Bronchial epithelial cell (primary cell): ENCODE data around the gene C6orf47. TPM values are rescaled to one million over a fixed set of nuclear protein-coding genes. Genes with fewer than 3 reads are reported as not detected.

Experiments
- DNase-seq: peaks from one replicate; pipeline ENCODE4 v3.0.0-alpha.2; 2010; ENCODE audit warnings: low read depth
- FAIRE-seq: peaks from 2 replicates; lab custom pipeline; 2011; peaks lifted over from hg19 to GRCh38; lab: Jason Lieb, UNC
- H3K27me3 ChIP-seq: 2 replicates; pipeline ENCODE4 v1.5.1; 2011; ENCODE audit warnings: low read length; ENCODE audit not compliant: control insufficient read depth, insufficient read depth
- H3K36me3 ChIP-seq: 2 replicates; pipeline ENCODE4 v1.5.1; 2011; ENCODE audit warnings: low read length; ENCODE audit not compliant: control insufficient read depth, insufficient read depth
- H3K4me3 ChIP-seq: 2 replicates; pipeline ENCODE4 v1.5.1; 2011; ENCODE audit warnings: mild to moderate bottlenecking, low read depth, low read length, control low read depth
- CTCF ChIP-seq: IDR thresholded peaks from 2 replicates; pipeline ENCODE4 v1.5.1; 2011; ENCODE audit warnings: mild to moderate bottlenecking, moderate library complexity, low read length, control low read depth, inconsistent platforms; ENCODE audit not compliant: insufficient read depth, severe bottlenecking
- total RNA-seq: library from RNA; depleted of rRNA; stranded (reverse); fragments of >200 nt; gene quantifications from 2 replicates; pipeline ENCODE4 v1.2.1, GENCODE V29; 2014

The C6orf47 gene
- total RNA-seq, 1 donor from 2014 or later = 28.4 TPM

GRCh38 chr6:31636698-31637596 is 23.6 kb downstream of the C6orf47 start:
- FAIRE-seq (peak; percentile 23), DNase-seq (no peak)
- Histone ChIP-seq H3K4me3 (no peak overlapping the region), H3K27me3 (no peaks in the 10 kb centered on the region), H3K36me3 (peaks cover 60% of the 10 kb centered on the region)
- TF ChIP-seq CTCF = no peak

- no peak for TF ChIP-seq CTCF
- peak; percentile 23 for FAIRE-seq
- peaks cover 66% of the 10 kb centered on the region for H3K36me3 ChIP-seq
- H3K4me3 ChIP-seq = no peak overlapping the region
- H3K27me3 ChIP-seq = no peaks in the 10 kb centered on the region
- DNase-seq = no peak
Observed at GRCh38 chr6:31634969-31635575, 25.5 kb downstream of the C6orf47 start.

- FAIRE-seq = no peak
Observed at GRCh38 chr6:31634131-31634530, 26.4 kb downstream of the C6orf47 start.

GRCh38 chr6:31633447-31633846 is 27.1 kb downstream of the C6orf47 start:
- no peak for TF ChIP-seq CTCF
- FAIRE-seq (no peak), DNase-seq (no peak)
- H3K4me3 ChIP-seq = no peak overlapping the region
- H3K36me3 ChIP-seq = peaks cover 65% of the 10 kb centered on the region
- no peaks in the 10 kb centered on the region for H3K27me3 ChIP-seq

More at GRCh38 chr6:31634131-31634530, 26.4 kb downstream of the C6orf47 start:
- H3K27me3 ChIP-seq = no peaks in the 10 kb centered on the region
- peaks cover 61% of the 10 kb centered on the region for H3K36me3 ChIP-seq
- TF ChIP-seq CTCF = no peak
- H3K4me3 ChIP-seq = no peak overlapping the region
- no peak for DNase-seq

GRCh38 chr6:31632279-31632946 is 28.2 kb downstream of the C6orf47 start:
- FAIRE-seq = no peak
- TF ChIP-seq CTCF = no peak
- H3K36me3 ChIP-seq = peaks cover 73% of the 10 kb centered on the region

More at GRCh38 chr6:31632279-31632946, 28.2 kb downstream of the C6orf47 start:
- Histone ChIP-seq H3K4me3 (no peak overlapping the region), H3K27me3 (no peaks in the 10 kb centered on the region)
- DNase-seq = no peak
